H1 (cell line): ENCODE measurements around the gene INPP5J. TPM values are rescaled to one million over a fixed set of nuclear protein-coding genes. Genes with fewer than 3 reads are reported as not detected.

Experiments
- SP2 ChIP-seq: IDR thresholded peaks from 2 replicates; pipeline ENCODE4 v1.6.1; 2012; ENCODE audit warnings: mild to moderate bottlenecking, low read length, inconsistent platforms
- microRNA counts: library from miRNA; unstranded; fragments of <30 nt; microRNA quantifications from one replicate; lab custom pipeline; 2015
- microRNA-seq, 2 experiments: library from miRNA; unstranded; fragments of <30 nt; microRNA quantifications; one replicate each; pipeline versions ENCODE4 to v1.2.0, GENCODE V29; 2016 to 2020; ENCODE audit warnings: borderline microRNAs expressed in 2 of 2, borderline number of aligned reads in 2 of 2, borderline replicate concordance in 1 of 2
- polyA plus RNA-seq, 7 experiments: library from polyadenylated mRNA; depleted of rRNA in 3 of 7; stranded (reverse) in 5 of 7; unstranded in 2 of 7; fragments of >200 nt in 5 of 7; fragments of 200-250 nt in 2 of 7; gene quantifications; 1 replicate in 5 of 7; 2 replicates in 1 of 7; 4 replicates in 1 of 7; pipeline versions ENCODE4 v1.2.1 to v1.2.3, GENCODE V29; 2011 to 2013; ENCODE audit warnings: missing spikeins in 2 of 7, mixed read lengths in 2 of 7
- small RNA-seq: library from polyadenylated mRNA; stranded (forward); fragments of <200 nt; extraction: miRNeasy Mini kit (QIAGEN cat#:217004); gene quantifications from one replicate; pipeline ENCODE3, GENCODE V24; 2013; ENCODE audit not compliant: insufficient read depth
- total RNA-seq: library from RNA; stranded (reverse); fragmentation: NEBNext Ultra II Directional; extraction: Animal tissue kit (Norgen Biotek cat#: 25700); gene quantifications from 2 replicates; pipeline ENCODE4 v1.2.1, GENCODE V29; 2021

INPP5J gene
- total and polyA plus RNA-seq, 2 of the 8 experiments (the other 6 are each of a cell fraction or from before 2014, with no cell fraction given) = 5.4 to 6.0 TPM

GRCh38 chr22:31184015-31184414, 61.2 kb downstream of the INPP5J start (continued):
- no peak for TF ChIP-seq SP2
- TF ChIP-seq, all 59 proteins: peak for 0

MicroRNA genes within 50 kb of the gene (microRNA counts, 767-probe panel; counts per million panel counts)
- 879 counts per million, percentile 95 among the panel's probes with 10 or more counts for microRNA hsa-miR-3928 (lab: Ali Mortazavi, UCI)

Small RNAs within 50 kb of the gene (microRNA-seq; reads per million reads assigned to microRNA genes)
- gene MIR3928 = 0.20 to 1.1 reads per million in 2 experiments

Small RNAs within 50 kb of the gene (small RNA-seq; reads per million reads assigned to genes)
- gene MIR3928 = 3.1 reads per million, percentile 39 among the genes with 10 or more reads in this experiment

Other genes starting within 250 kb of the INPP5J start
- 68.0 and 72.5 TPM in 2 replicates for gene MORC2, start 154.2 kb upstream of the INPP5J start, total RNA-seq
- 15.4 and 17.0 TPM in 2 replicates for gene MORC2, start 154.2 kb upstream of the INPP5J start, polyA plus RNA-seq (2011; rRNA removed)
- gene TUG1, start 153.7 kb upstream of the INPP5J start, total RNA-seq = 106 and 119 TPM in 2 replicates
- gene TUG1, start 153.7 kb upstream of the INPP5J start, polyA plus RNA-seq (2011; rRNA removed) = 86.0 and 129 TPM in 2 replicates
- 20.8 and 26.5 TPM in 2 replicates for gene SMTN, start 41.6 kb upstream of the INPP5J start, total RNA-seq
- 12.3 and 27.6 TPM in 2 replicates for gene SMTN, start 41.6 kb upstream of the INPP5J start, polyA plus RNA-seq (2011; rRNA removed)
- gene SELENOM, start 15.4 kb upstream of the INPP5J start, total RNA-seq = 21.8 and 22.7 TPM in 2 replicates
- gene SELENOM, start 15.4 kb upstream of the INPP5J start, polyA plus RNA-seq (2011; rRNA removed) = 40.0 and 57.2 TPM in 2 replicates
- gene PLA2G3, start 17.5 kb downstream of the INPP5J start, total RNA-seq = 25.9 and 26.8 TPM in 2 replicates
- gene PLA2G3, start 17.5 kb downstream of the INPP5J start, polyA plus RNA-seq (2011; rRNA removed) = 18.1 and 19.3 TPM in 2 replicates
- 18.0 and 18.4 TPM in 2 replicates for gene RNF185, start 37.2 kb downstream of the INPP5J start, total RNA-seq
- 19.4 and 19.9 TPM in 2 replicates for gene RNF185, start 37.2 kb downstream of the INPP5J start, polyA plus RNA-seq (2011; rRNA removed)
- gene LIMK2, start 89.3 kb downstream of the INPP5J start, total RNA-seq = 37.6 and 41.1 TPM in 2 replicates
- 13.2 and 25.6 TPM in 2 replicates for gene LIMK2, start 89.3 kb downstream of the INPP5J start, polyA plus RNA-seq (2011; rRNA removed)
- 1.3 and 1.5 TPM in 2 replicates for gene PIK3IP1, start 169.5 kb downstream of the INPP5J start, total RNA-seq
- 0.66 and 1.00 TPM in 2 replicates for gene PIK3IP1, start 169.5 kb downstream of the INPP5J start, polyA plus RNA-seq (2011; rRNA removed)
- gene PATZ1, start 223.4 kb downstream of the INPP5J start, total RNA-seq = 70.8 and 70.9 TPM in 2 replicates
- gene PATZ1, start 223.4 kb downstream of the INPP5J start, polyA plus RNA-seq (2011; rRNA removed) = 62.1 and 77.5 TPM in 2 replicates